Measurements from ENCODE around the gene NUCB1. TPM values are rescaled to one million over a fixed set of nuclear protein-coding genes. Genes with fewer than 3 reads are reported as not detected.
A peak's percentile ranks its signal among the peaks of the same experiment; 100 is the strongest.

Gene NUCB1
- total RNA-seq, 2 donors from 2014 or later, result 432 to 441 TPM

- no peaks in the 10 kb centered on the region for H3K27me3 ChIP-seq (replicated peaks; ENCODE audit: insufficient read depth)
- WGBS, result 92% methylated on average over 8 of the region's 8 CpGs
- no peak for DNase-seq (ENCODE audit: low spot score)
- intact Hi-C loops (cut with DNase I), result no loop called here
- no peaks in the 10 kb centered on the region for H3K9me3 ChIP-seq
- no peak overlapping the region for H3K4me3 ChIP-seq
- TF ChIP-seq POLR2AphosphoS5 (IDR thresholded peaks at IDR 0.05), result no peak
- no peak for TF ChIP-seq CTCF (IDR thresholded peaks at IDR 0.05)
- TF ChIP-seq POLR2A (IDR thresholded peaks at IDR 0.05), result no peak
- H3K4me1 ChIP-seq (replicated peaks), result no peaks in the 10 kb centered on the region
- no peaks in the 10 kb centered on the region for H3K36me3 ChIP-seq
- no peak overlapping the region for H3K27ac ChIP-seq
Measured at GRCh38 chr19:48958006-48958405, 57.9 kb downstream of the NUCB1 start.

- intact Hi-C loops (cut with DNase I), result loop anchor here (10.0 kb wide), 1 partner anchor 315 kb away; the partner anchor contains the start of gene CA11
- WGBS, result 91% methylated on average over 16 of the region's 16 CpGs
Measured at GRCh38 chr19:48959341-48960239, 59.5 kb downstream of the NUCB1 start.

GRCh38 chr19:48961051-48961649, 61.0 kb downstream of the NUCB1 start:
- Histone ChIP-seq H3K4me1 (replicated peaks) (no peaks in the 10 kb centered on the region), H3K9me3 (no peaks in the 10 kb centered on the region), H3K27ac (no peak overlapping the region), H3K27me3 (replicated peaks; ENCODE audit: insufficient read depth) (no peaks in the 10 kb centered on the region), H3K36me3 (no peaks in the 10 kb centered on the region), H3K4me3 (no peak overlapping the region)
- intact Hi-C loops (cut with DNase I), result loop anchor here (10.0 kb wide), 1 partner anchor 316 kb away; the partner anchor contains the start of gene CA11
- TF ChIP-seq POLR2A (IDR thresholded peaks at IDR 0.05) (no peak), POLR2AphosphoS5 (IDR thresholded peaks at IDR 0.05) (no peak), CTCF (IDR thresholded peaks at IDR 0.05) (no peak)
- 90% methylated on average over 19 of the region's 19 CpGs for WGBS
- no peak for DNase-seq (ENCODE audit: low spot score)

More at GRCh38 chr19:48959341-48960239, 59.5 kb downstream of the NUCB1 start:
- H3K9me3 ChIP-seq, result no peaks in the 10 kb centered on the region
- no peak overlapping the region for H3K27ac ChIP-seq
- no peaks in the 10 kb centered on the region for H3K36me3 ChIP-seq
- no peak overlapping the region for H3K4me3 ChIP-seq
- no peak for TF ChIP-seq CTCF (IDR thresholded peaks at IDR 0.05)
- TF ChIP-seq POLR2AphosphoS5 (IDR thresholded peaks at IDR 0.05), result no peak
- no peak for TF ChIP-seq POLR2A (IDR thresholded peaks at IDR 0.05)
- H3K27me3 ChIP-seq (replicated peaks; ENCODE audit: insufficient read depth), result no peaks in the 10 kb centered on the region
- H3K4me1 ChIP-seq (replicated peaks), result no peaks in the 10 kb centered on the region
- no peak for DNase-seq (ENCODE audit: low spot score)

- H3K4me1 ChIP-seq (replicated peaks), result peaks cover 5% of the 10 kb centered on the region
Measured at GRCh38 chr19:48961673-48962028, 61.5 kb downstream of the NUCB1 start.

More at GRCh38 chr19:48961673-48962028, 61.5 kb downstream of the NUCB1 start:
- Histone ChIP-seq H3K36me3 (no peaks in the 10 kb centered on the region), H3K9me3 (no peaks in the 10 kb centered on the region), H3K27me3 (replicated peaks; ENCODE audit: insufficient read depth) (no peaks in the 10 kb centered on the region), H3K27ac (peak overlapping the region in 1 of 2 donors; percentile 44), H3K4me3 (no peak overlapping the region)
- DNase-seq (ENCODE audit: low spot score), result no peak
- intact Hi-C loops (cut with DNase I), result loop anchor here (10.0 kb wide), 1 partner anchor 317 kb away; the partner anchor contains the start of gene CA11
- WGBS, result 81% methylated on average over 12 of the region's 12 CpGs
- TF ChIP-seq POLR2A (IDR thresholded peaks at IDR 0.05), result no peak
- TF ChIP-seq POLR2AphosphoS5 (IDR thresholded peaks at IDR 0.05), result no peak
- TF ChIP-seq CTCF (IDR thresholded peaks at IDR 0.05), result no peak
